GM13977 (cell line): ENCODE data around the gene PRKCD.

Experiments used
- DNase-seq: peaks from one replicate; pipeline ENCODE4 v3.0.0; 2012; ENCODE audit warnings: low spot score
- CTCF ChIP-seq: IDR thresholded peaks from 2 replicates; pipeline ENCODE4 v1.5.1; 2012; ENCODE audit warnings: mild to moderate bottlenecking, control low read depth; ENCODE audit not compliant: insufficient read depth; ENCODE audit errors: extremely low read depth, missing control alignments
- in situ Hi-C: fragments of 300-500 bp; cut with MboI; formaldehyde crosslinking; loops from one replicate; pipeline ENCODE4 v1.12.0; 2022; ENCODE audit warnings: low sequenced_read_pairs, low pct_unique_long_range_greater_than_20kb, mixed read lengths, inconsistent platforms; ENCODE audit not compliant: unreplicated experiment

The PRKCD gene

DNA sequence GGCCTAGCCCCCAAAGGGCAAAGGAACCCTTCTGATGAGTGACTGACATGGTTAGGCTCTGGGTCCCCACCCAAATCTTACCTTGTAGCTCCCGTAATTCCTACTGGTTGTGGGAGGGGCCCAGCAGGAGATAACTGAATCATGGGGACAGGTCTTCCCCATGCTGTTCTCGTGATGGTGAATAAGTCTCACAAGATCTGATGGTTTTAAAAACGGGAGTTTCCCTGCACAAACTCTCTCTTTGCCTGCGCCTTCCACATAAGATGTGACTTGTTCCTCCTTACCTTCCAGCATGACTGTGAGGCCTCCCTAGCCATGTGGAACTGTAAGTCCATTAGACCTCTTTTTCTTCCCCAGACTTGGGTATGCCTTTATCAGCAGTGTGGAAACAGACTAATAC lies 77.9 kb downstream of the PRKCD start:
- no peak for DNase-seq
- TF ChIP-seq CTCF, result no peak
- in situ Hi-C loops, result no loop called here

DNA sequence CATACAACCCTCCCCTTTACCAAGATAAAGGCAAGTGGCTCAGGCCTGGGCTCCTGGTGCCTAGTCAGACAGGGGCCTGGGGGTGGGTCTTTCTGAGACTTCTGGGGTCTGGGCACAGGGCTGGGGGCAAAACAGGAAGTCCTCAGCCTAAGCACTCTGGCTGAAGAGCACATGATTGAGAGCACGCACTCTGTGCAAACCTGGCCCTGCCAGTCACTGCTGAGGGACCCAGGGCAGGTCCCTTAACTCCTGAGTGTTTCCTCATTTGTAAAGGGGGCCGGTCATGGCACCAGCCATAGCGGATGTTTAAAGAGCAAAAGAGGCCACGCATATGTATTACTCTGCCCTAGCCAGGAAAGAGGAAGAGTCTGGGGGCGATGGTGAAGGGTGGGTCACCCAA lies 78.8 kb downstream of the PRKCD start:
- no peak for DNase-seq
- no peak for TF ChIP-seq CTCF
- in situ Hi-C loops, result no loop called here

GRCh38 chr3:53240989-53241972 lies 80.3 kb downstream of the PRKCD start:
- DNase-seq, result no peak
- in situ Hi-C loops, result no loop called here
- TF ChIP-seq CTCF, result no peak

DNA sequence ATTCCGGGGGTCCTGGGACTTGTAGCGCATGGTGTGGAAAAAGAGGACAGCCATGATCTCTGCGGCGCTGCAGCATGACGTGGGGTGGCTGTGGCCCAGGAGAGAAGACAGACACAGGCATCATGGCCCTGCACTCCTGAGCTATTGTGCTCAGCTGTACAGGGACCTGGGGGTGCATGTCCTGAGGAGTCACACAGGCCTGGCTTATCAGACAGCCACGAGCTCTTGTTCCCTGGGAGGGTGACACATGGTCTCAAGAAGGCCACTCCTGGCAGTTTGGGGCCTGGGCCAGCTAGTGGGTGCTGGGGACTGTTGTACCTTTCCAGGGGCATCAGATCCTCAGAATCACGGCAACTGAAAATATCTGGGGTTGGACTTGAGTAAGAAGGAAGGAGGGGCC lies 81.1 kb downstream of the PRKCD start:
- TF ChIP-seq CTCF, result no peak
- DNase-seq, result no peak
- in situ Hi-C loops, result no loop called here
